ENCODE results near the gene MYMK.

The MYMK gene

DNA sequence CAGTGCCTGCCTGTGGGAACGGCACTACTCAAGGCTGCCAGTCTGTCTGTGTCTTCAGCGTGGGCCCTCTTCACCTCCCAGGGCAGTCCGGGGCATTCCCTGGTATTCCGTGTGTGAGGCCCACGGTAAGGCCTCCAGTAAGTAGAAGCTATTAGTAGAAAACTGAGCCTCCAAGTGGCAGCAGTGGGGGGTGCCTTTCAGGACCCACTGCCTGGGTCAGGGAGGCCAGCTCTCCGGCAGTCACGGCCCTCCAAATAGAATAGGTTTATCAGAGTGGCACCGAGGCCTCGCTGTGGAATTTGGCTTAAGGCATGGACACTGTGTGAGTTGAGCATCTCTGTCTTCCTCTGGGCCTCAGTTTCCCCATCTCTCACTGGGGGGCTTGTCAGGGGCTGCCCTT, 32.8 kb upstream of the MYMK start:
- DNase-seq = no peak

GRCh38 chr9:133556354-133556753, 31.6 kb upstream of the MYMK start:
- no peak for DNase-seq

DNA sequence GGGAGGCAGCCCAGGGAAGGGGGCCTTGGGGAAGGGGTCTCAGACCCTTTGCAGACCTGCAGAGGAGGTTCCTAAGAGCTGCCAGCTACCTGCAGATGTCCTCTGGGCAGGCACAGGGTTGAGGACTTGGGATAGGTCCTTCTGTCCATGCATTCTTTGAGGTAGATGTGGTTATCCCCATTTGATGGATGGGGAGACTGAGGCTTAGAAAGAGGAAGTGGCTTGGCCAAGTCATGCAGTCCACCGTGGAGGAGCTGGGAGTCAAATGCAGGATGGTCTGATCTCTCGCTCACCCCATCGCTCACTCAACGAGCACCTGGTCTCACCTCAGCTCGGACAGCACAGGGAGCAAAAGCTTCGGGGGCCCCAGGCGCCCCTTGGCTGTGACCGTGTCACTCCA, 30.0 kb upstream of the MYMK start:
- DNase-seq = no peak

DNA sequence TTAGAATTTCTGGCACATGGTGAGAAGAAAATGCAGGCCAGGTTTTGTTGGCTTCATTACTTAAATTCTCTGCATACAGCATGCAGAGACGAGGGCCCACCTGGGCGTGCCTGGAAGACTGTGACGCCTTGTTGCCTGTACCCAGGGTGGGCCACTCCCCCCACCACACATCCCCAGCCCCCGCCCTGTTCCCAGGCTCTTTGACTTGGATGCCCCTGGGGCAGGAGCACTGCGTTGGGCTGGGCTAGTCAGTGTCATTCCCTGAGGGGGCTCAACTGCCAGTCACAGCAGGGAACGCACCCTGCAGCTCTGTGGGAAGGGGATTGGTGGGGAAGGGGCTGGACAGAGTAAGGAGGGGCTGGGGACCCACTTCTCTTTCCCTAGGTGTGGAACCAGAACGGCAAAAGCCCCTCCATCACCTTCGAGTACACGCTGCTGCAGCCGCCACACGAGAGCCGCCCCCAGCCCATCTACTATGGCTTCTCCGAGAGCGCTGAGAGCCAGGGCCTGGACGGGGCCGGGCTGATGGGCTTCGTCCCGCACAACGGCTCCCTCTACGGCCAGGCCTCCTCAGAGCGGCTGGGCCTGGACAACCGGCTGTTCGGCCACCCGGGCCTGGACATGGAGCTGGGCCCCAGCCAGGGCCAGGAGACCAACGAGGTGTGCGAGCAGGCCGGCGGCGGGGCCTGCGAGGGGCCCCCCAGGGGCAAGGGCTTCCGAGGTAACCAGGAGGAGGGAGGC, 29.4 kb upstream of the MYMK start:
- DNase-seq = no peak

- no peak for DNase-seq
Measured at GRCh38 chr9:133553123-133553522, 28.4 kb upstream of the MYMK start.

GRCh38 chr9:133552236-133552635, 27.5 kb upstream of the MYMK start:
- no peak for DNase-seq

DNA sequence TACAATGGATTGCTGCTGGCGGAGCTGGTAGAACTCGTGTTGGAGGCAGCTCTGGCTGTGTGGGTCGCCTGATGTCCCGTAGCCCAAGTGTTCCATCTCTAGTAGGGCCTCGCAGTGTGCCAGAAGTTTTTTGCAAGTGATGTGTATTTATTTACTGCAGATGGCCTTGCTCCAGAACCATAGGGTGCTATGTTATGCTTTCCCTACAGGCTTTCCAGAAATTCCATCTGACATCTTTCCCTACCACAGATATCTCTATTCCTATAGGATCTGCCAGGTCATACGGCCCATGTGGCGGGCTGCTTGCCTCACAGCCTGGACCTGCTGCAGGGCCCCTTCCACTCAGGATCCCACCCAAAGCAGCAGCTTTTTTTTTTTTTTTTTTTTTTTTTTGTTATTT, 26.7 kb upstream of the MYMK start:
- no peak for DNase-seq

DNA sequence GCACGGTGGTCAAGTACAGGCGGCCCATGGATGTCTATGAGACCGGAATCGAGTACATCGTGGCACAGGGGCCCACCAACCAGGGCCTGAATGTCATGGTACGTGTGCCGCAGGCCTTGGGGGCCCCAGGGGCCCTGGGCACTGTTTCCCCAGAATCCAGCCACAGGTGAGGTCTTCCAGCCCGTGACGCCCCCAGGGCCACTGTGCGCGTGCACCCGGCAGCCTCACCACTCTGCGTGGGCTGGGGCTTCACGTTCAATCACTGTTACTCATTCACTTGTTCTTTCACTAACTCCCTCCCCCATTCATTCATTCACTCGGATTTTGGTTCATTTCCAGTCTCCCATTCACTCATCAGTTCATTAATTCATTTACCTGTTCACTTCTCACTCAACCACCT, 22.4 kb upstream of the MYMK start:
- no peak for DNase-seq

DNA sequence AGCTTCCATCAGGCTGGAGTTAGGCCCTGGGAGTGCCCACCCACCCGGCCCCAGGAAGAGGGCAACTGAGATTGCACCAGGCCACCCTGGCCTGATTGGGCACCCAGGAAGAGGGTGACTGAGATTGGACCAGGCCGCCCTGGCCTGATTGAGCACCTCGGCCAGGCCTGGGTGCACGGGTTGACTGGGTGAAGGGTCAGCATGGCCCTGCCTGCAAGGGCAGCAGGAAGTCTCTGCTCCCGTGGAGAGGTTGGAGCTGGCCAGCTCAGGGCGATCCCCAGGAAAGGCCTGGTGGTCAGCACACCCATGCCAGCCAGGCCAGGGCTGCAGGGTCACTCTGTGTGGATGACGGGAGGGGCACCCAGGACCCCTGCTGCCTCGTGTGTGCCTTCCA, 21.5 kb upstream of the MYMK start:
- DNase-seq = no peak

DNA sequence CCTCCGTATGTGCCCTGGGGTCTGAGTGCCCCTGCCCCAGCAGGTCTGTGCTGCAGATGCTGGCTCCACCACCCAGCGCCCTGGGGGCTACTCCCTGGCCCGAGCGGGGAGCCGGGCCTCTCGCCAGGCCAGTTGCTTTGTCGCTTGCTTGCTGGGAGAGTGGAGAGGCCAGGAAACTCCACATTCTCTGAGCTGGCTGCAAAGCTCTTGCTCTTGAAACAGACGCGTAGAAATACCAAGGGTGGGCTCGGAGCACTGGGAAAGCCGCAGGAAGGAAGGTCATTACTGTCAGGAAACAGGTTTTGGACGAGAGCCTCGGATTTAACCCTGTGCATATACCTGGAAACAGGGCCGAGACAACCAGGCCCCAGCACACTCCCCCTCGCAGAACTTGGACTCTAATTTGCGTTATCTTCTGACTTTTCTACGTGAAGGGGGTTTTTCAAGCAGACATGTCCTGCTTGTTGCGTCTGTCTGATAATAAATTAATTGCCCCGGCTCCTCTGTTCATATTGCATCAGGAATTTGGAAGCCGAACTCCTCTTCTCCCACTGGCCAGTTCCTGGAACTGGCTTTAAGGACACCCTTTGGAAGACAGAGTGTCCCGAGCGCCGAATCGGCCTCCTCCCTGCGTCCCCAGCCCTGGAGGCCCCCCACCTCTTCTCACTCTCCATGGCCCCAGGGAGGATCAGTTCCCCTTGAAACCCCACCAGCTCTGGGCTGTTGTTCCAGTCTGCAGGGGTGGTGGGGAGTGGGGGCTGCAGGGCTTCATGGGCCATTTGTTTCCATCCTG, 20.9 kb upstream of the MYMK start:
- DNase-seq = no peak

DNA sequence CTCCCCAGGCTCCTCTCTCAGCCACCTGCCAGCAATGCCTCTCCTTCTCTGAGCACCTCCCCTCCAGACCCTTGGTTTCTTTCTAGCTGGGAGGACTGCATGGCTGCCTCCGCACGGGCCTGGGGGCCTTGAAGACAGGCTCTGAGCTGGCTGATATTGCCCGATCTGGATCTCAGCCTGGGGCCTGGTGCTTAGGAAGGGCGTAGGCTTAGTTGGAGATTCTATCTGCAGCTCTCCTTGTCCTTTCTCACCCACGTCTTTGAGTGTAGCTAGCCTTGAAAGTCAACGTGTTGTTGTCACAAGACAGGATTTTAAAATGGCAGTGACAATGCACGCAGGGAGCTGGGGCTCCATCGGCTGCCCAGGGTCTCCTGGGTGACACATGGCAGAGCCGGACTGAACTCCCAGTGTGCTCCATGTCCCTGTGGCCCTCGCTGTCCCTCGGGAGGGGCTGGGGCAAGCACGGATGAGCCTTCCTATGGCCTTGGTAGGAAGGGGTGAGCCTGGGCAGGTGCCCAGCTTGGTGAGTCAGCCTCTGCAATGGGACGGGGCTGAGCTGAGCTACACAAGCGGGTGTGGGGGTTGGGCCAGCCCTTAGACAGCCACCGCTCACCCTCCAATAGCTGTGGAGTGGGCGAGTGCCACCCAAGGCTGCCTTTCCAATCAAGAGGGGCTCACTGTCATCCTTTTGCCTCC, 19.2 kb upstream of the MYMK start:
- no peak for DNase-seq

- DNase-seq = no peak
Measured at GRCh38 chr9:133542002-133542401, 17.2 kb upstream of the MYMK start.

DNA sequence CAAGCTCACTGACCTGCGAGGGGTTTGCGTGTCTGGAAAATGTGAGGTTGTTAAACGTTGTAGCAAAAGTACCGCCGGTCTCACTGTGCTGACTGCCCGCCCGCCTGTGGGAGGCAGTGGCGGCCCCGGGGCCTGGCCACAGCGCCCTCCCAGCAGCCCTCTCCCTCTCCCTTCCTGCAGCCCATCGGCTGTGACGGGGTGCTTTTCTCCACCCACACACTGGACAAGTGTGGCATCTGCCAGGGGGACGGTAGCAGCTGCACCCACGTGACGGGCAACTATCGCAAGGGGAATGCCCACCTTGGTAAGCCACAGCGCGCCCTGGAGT, 15.9 kb upstream of the MYMK start:
- DNase-seq = no peak

- no peak for DNase-seq
Measured at GRCh38 chr9:133539991-133540697, 15.4 kb upstream of the MYMK start.

GRCh38 chr9:133538851-133539833, 14.4 kb upstream of the MYMK start:
- no peak for DNase-seq

- DNase-seq = no peak
Measured at GRCh38 chr9:133538176-133538575, 13.4 kb upstream of the MYMK start.

GRCh38 chr9:133537257-133537656, 12.5 kb upstream of the MYMK start:
- no peak for DNase-seq

DNA sequence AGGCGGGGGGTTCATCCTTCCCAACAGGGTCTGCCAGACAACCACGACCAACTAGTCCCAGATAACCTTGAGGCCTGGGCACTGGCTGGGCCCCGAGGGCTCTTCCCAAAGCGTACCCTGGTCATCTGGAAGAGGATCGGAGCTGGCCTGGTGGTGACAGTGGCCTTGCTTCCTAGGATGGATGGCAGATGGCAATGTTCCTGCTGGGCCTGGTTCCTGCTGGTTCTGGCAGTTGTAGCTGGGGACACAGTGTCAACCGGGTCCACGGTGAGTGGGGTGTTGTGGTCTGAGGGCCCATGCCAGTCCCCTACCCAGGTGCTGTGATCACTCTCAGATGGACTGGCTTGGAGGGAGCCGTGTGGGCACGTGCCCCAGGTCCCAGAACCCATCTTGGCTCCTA, 11.8 kb upstream of the MYMK start:
- DNase-seq = no peak

- no peak for DNase-seq
Measured at GRCh38 chr9:133536080-133536479, 11.3 kb upstream of the MYMK start.

GRCh38 chr9:133535306-133535877, 10.6 kb upstream of the MYMK start:
- DNase-seq = no peak
